Stomach smooth muscle (tissue), 2 donors: ENCODE measurements around the gene EDN3.

Source experiments
- H3K27ac ChIP-seq: one replicate; pipeline ENCODE4 v1.7.0; 2013; ENCODE audit warnings: mild to moderate bottlenecking, low read length, inconsistent platforms
- H3K27me3 ChIP-seq, 2 donors: one replicate each; pipeline ENCODE4 v1.7.0; 2013; ENCODE audit warnings: low read length in 2 of 2; ENCODE audit not compliant: insufficient read depth in 2 of 2, control insufficient read depth in 1 of 2
- H3K36me3 ChIP-seq, 2 donors: one replicate each; pipeline ENCODE4 v1.7.0; 2013; ENCODE audit warnings: low read length in 2 of 2; ENCODE audit not compliant: control insufficient read depth in 2 of 2, insufficient read depth in 2 of 2
- H3K4me1 ChIP-seq: one replicate; pipeline ENCODE4 v1.7.0; 2013; ENCODE audit warnings: low read length; ENCODE audit not compliant: control insufficient read depth, insufficient read depth
- H3K4me3 ChIP-seq, 2 donors: one replicate each; pipeline ENCODE4 v1.7.0; 2013; ENCODE audit warnings: low read length in 2 of 2
- H3K9ac ChIP-seq, 2 donors: one replicate each; pipeline ENCODE4 v1.7.0; 2013; ENCODE audit warnings: low read length in 2 of 2, mild to moderate bottlenecking in 1 of 2
- H3K9me3 ChIP-seq, 2 donors: one replicate each; pipeline ENCODE4 v1.7.0; 2013; ENCODE audit warnings: low read length in 2 of 2; ENCODE audit not compliant: control insufficient read depth in 2 of 2
- donor health status: healthy.
- donor health status: Pancreatic carcinoma.

EDN3 gene

DNA sequence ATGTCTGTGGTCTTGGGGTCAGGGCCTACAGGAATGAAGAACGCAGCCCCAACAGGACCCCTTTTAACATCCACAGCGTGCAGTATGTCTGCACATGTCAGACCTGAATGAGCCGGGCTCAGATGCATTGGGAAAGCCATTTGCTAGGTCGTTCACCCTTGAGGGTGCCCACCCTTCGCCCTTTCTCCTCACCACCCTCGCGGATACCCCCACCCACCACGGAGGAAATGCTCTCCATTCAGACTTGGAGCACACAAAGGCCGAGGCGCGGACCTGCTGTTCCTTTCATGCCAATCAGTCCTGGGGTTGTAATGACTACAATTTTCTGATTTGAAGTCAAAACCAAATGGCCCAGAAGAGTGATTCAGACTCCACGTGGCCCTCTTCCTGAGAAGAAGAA, 62.7 kb downstream of the EDN3 start:
- Histone ChIP-seq H3K9ac (no peak overlapping the region), H3K27ac (no peak overlapping the region), H3K4me3 (no peak overlapping the region), H3K27me3 (peaks cover 4 to 7% of the 10 kb centered on the region in 2 donors), H3K4me1 (no peaks in the 10 kb centered on the region), H3K9me3 (no peaks in the 10 kb centered on the region), H3K36me3 (no peaks in the 10 kb centered on the region)

DNA sequence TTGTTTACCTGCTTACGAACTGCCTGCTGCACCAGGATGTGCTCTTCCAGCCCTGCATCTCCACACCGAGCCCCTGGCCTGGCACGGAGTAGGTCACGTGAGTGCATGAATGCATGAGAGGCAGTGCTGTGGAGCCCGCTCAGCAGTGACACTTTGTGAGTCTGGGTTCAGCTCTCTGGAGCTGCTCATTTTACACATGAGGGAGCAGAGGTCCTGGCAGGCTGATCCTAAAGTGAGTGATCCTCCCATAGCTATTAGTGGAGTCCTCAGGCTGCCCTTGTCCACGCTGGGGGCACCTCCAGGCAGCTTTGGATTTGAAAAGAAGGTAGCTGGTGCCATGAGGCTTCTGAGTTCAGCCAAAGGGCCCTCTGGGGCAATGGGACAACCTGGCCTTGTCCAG, 64.2 kb downstream of the EDN3 start:
- Histone ChIP-seq H3K9ac (no peak overlapping the region), H3K4me3 (no peak overlapping the region), H3K27me3 (peaks cover 4 to 7% of the 10 kb centered on the region in 2 donors), H3K4me1 (no peaks in the 10 kb centered on the region), H3K27ac (no peak overlapping the region), H3K36me3 (no peaks in the 10 kb centered on the region), H3K9me3 (no peaks in the 10 kb centered on the region)

DNA sequence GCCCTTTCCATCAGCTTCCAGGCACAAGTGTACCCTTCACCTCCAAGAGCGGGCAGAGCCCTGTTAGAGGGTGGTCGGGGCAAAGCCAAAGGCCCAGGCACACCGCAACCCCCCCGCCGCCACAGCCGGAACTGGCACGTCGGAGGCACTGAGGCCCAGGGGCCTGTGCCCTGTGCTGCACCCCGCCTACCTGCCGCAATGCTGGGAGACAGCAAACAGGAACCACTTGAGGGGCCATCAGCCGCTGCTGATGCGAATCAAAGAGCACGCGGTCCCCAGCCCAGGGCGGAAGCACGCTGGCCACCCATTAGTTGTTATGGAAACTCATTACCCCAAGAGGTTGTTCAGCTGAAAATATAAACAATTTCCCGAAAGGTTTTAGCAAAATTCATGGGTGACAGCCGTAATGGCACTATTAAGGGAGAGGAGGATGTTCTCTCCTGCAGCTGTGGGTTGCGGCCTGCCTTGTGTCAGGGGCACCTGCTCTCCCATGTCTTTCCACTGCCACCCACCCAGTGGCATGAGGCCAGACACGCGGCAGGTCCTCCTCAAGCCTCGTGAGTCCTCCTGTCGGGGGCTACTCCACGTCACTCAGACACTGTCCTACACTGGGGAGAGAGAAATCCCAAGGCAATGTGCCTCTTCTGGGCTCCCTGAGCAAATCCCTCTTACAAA, 65.3 kb downstream of the EDN3 start:
- H3K27ac ChIP-seq, result no peak overlapping the region
- H3K36me3 ChIP-seq, result no peaks in the 10 kb centered on the region
- H3K27me3 ChIP-seq, result peaks cover 2 to 4% of the 10 kb centered on the region in 2 donors
- H3K4me3 ChIP-seq, result no peak overlapping the region
- no peaks in the 10 kb centered on the region for H3K9me3 ChIP-seq
- no peaks in the 10 kb centered on the region for H3K4me1 ChIP-seq
- no peak overlapping the region for H3K9ac ChIP-seq

DNA sequence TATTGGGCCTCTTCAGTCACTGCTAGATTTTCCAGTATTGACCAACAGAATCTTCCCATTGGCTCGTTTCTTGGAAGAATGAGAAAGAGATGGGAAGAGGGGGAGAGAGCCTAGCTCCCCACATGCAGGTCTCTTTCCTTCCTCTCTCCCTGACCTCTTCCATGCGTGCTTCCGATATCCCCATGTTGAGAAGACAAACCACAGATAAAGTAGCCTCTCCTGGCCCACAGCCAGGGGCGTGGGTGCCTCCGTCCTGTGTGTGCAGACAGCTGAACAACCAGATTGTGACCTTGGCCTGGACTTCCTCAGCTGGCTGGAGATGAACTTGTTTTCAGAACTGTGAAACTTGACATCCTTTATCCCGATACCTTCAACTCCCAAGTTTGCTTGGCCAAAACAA, 71.0 kb downstream of the EDN3 start:
- Histone ChIP-seq H3K9me3 (no peaks in the 10 kb centered on the region), H3K36me3 (no peaks in the 10 kb centered on the region), H3K9ac (no peak overlapping the region), H3K27me3 (no peaks in the 10 kb centered on the region), H3K4me1 (no peaks in the 10 kb centered on the region), H3K27ac (no peak overlapping the region), H3K4me3 (no peak overlapping the region)

DNA sequence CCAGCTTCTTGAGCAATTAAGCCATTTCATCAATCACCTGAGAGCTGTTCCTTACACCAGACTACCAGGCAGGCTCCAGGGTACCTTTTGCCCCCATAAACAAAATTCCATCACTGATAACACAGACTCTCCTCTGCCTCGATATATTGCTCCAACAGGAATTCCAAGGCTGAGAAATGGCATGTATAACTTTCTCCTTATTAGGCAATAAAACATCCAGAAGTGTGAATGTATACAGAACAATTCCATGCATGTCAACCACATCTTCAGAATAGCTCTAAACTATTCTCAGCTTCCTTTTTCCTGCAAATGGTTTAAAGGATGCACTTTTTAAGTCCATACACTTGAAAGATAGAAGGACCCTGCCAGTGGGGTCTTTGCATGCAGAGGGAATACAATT, 73.8 kb downstream of the EDN3 start:
- Histone ChIP-seq H3K27ac (no peak overlapping the region), H3K4me1 (no peaks in the 10 kb centered on the region), H3K9ac (no peak overlapping the region), H3K36me3 (no peaks in the 10 kb centered on the region), H3K4me3 (no peak overlapping the region), H3K27me3 (peaks cover 0 to 5% of the 10 kb centered on the region in 2 donors), H3K9me3 (no peaks in the 10 kb centered on the region)

DNA sequence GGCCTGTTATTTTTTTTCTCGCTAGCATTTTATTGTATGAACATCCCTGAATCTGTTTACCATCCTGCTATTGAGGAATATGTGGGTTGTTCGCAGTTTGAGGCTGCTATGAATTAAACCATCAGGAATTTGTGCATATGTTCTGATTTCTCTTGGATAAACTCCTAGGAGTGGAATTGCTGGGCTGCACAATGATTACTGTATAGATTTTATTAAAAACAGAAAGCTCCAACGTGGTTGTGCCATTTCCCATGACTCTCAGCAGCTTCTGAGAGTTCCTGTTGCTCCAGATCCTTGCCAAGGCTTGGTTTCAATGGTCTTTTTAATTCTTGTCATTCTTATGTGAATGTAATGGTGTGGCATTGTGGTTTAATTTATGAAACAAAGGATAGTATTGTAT, 75.1 kb downstream of the EDN3 start:
- Histone ChIP-seq H3K9ac (no peak overlapping the region), H3K27ac (no peak overlapping the region), H3K27me3 (peaks cover 0 to 15% of the 10 kb centered on the region in 2 donors), H3K36me3 (no peaks in the 10 kb centered on the region), H3K9me3 (no peaks in the 10 kb centered on the region), H3K4me1 (no peaks in the 10 kb centered on the region), H3K4me3 (no peak overlapping the region)
